Right lobe of liver (tissue), 4 donors: ENCODE measurements around the gene WASL.

Experiments
- CTCF ChIP-seq, 4 donors: fragments of 200-600 bp in 3 of 4; fragments of 450-650 bp in 1 of 4; IDR thresholded peaks; one replicate each; pipeline versions ENCODE4 v1.5.1 to v1.8.0; 2016 to 2022; ENCODE audit warnings: antibody characterized with exemption in 4 of 4, mild to moderate bottlenecking in 2 of 4
- POLR2A ChIP-seq: fragments of 450-650 bp; IDR thresholded peaks from one replicate; pipeline ENCODE4 v1.6.1; 2017; ENCODE audit warnings: antibody characterized with exemption, mild to moderate bottlenecking
- donor health status: DM: no; HTN: no; CAD: no.
- donor health status: DM: no; HTN: no; CAD: no.
- donor health status: DM: no; HTN: yes; CAD: no.

DNA sequence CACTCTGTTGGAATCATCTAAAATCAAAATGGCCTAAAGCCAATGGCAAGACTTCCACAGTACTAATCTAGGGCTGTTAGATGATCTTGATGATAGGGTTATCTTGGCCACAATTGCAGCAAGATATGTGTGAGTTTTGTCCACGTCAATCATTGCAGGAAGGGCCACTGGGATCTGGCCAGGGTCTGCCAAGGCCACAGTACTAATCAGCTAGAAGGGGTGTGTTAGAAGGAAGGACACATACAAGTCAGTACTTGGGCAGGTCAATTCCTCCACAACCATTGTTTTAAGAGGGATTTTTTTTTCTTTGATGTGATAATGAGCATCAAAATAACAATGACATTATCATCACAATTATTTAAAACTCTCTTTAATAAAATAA is 91.5 kb downstream of the WASL start:
- TF ChIP-seq CTCF (IDR thresholded peaks at IDR 0.05) (no peak), POLR2A (no peak)
